SHP77 (cell line): ENCODE measurements around the gene MYO1E.

Experiments used
- DNase-seq, 2 experiments: peaks; one replicate each; lab custom pipeline; 2025; lab: John Stamatoyannopoulos, UW

The MYO1E gene

DNA sequence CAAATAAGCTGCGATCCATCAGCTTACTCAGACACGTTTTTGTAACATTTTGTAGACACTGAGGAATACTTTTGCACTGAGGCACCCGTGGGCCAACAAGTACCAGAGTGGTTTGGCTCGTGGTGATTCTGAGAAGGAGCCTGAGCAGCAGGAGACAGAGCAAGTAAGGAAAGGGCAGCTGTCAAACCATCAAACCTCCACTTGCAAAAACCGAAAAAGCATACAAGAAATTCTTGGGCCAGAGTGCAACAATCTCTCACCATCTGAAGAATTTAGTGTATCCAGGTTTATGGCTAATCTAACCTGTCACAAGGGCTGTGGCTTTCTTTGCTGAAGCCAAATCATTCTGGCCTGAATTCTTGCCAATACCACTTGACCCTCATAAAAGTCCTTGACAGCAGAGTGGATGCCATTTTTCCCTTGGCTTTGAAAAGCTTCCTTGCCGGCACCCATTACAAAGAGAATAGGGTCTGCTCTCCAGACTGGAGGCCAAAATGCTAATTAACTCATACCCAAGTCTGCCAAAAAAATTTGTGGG is 56.7 kb downstream of the MYO1E start:
- no peak for DNase-seq

DNA sequence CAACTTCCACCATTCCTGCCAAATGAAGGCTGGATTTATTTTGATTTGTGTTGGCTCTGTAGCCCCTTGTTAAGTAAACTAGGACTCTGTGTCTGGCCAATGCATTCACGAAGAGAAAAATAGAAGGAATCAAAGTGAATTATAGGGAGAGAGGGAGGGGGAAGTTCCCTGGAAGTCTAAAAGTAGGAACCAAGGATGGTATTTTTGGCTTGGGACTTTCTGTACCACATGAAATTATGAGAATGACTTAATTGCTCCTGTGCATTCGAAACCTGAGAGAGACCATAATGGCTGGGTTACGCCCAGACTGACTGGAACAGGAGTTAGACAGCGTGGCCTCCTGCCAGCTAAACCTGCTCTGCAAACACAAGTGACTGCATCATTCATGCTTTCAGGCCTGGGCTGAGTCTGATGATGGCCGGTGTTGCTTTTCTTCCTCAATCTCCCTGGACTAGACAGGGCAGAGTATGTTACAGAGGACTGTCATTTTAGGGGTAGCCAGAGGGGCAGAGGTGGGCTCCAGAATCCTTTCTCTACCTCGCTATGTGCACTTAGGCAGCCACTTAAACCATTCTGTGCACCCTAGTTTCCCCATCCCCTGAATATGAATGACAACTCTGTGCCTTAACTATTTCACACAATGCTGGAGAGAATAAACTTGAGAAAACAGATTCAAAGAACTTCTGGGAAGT is 58.9 kb downstream of the MYO1E start:
- peak; percentile 35 to 58 for DNase-seq

DNA sequence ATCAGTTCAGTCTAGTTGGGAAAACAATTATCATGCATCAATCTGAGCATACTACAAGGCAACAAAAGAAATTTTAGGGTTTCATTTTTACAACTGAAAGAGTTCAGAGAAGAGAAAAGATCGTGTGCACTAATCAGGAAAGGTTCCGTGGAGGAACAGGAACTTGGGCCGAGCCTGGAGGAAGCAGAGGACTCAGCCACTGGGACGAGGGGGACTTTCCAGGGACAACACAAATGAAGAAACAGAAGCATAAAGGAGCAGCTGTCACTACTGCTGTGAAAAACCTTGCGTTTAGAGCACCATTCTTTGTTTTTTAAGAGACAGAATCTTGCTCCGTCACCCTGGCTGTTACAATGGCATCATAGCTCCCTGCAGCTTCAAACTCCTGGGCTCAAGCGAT is 60.5 kb downstream of the MYO1E start:
- no peak for DNase-seq

DNA sequence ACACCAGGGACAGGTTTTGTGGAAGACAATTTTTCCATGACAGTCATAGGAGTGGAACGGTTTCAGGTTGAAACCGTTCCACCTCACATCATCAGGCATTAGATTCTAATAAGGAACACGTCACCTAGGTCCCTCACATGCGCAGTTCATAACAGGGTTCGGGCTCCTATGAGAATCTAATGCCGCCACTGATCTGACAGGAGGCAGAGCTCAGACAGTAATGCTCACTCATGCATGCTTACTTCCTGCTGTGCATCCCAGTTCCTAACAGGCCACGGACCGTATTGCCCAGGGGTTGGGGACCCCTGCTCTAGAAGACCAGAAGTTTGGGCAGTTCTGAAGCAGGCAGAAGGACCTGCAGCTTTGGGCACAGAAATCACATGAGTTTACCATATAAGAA is 61.5 kb downstream of the MYO1E start:
- no peak for DNase-seq

DNA sequence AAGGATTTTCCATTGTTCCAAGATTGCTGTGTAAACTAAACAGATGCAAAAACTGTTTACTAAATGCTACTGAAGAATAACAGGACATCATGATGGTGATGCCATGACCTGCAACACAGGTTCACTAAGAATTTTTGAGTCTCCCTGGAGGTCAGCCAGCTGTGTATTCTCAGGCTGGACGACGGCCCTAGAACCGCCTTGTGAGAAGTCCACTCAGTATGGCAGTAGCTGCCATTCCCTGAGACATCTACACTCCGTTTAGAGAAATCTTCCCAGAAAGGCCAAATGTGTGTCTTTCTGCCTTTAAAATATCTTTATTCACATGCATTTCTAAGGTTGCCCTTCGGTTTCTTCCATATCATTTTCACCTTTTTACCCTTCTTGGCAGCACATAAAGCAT is 63.3 kb downstream of the MYO1E start:
- DNase-seq = no peak

DNA sequence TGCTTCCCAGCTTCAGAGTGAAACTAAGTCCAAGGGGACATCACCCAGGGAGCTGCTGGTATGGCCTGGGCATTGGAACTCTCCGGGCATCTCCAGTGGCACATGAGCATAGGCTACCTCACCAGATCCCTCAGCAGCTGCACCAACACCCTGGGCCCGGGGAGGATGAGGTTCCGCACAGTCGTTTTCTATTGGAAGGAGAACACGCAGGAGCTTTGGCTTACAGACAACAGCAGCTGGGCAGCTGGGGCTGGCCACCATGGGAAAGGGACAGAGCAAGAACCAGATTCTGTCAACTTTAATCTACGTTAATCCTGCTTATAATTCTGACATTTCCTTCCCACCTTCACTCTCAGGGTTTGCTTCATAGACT is 65.5 kb downstream of the MYO1E start:
- no peak for DNase-seq

DNA sequence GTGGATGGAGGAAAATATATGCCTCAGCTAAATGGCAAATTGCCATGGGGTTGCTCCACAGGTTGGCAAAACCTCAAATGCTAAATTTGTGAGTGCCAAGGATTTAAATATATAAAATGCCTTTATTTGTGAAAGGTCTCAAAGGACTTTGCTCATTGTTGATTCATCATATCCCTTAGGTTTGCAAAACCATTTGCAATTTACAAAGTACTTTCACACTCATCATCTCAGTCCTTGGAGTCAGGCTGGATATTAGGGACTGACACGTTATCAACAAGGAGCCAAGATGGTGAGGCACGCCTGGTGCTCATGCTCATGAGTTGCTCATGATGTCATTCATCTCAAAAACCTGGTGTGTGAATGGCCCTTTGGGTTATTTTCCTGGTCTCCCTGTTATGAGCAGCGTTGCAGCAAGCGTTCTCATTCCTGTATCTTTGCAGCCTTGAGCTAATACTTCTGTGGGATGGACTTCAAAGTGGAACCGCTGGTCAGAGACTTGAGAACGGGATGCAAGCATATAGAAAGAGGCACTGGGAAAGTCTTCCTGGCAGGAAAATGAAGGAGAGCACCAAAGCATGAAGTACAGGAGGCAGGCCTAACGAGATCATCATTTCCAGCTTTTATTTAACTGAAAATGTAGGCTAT is 66.0 kb downstream of the MYO1E start:
- DNase-seq = no peak

DNA sequence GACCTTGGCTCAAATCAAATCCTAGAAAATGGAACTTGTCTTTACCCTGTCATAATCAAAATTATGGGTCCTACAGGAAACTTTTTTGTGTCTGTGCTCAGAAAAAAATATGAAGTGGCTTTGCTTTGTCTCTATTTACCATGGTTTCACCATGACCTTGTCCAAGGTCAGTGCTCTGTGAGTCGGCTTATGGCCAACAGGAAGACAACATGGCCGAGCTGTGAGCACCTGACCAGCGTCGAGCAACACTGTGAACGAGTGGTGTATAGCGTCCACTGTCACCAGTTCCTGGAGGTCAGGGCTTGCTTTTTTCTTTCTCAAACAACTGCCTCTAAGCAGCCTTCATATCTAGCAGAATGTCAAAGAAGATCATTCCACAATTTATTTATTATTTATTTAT is 67.9 kb downstream of the MYO1E start:
- DNase-seq = no peak

DNA sequence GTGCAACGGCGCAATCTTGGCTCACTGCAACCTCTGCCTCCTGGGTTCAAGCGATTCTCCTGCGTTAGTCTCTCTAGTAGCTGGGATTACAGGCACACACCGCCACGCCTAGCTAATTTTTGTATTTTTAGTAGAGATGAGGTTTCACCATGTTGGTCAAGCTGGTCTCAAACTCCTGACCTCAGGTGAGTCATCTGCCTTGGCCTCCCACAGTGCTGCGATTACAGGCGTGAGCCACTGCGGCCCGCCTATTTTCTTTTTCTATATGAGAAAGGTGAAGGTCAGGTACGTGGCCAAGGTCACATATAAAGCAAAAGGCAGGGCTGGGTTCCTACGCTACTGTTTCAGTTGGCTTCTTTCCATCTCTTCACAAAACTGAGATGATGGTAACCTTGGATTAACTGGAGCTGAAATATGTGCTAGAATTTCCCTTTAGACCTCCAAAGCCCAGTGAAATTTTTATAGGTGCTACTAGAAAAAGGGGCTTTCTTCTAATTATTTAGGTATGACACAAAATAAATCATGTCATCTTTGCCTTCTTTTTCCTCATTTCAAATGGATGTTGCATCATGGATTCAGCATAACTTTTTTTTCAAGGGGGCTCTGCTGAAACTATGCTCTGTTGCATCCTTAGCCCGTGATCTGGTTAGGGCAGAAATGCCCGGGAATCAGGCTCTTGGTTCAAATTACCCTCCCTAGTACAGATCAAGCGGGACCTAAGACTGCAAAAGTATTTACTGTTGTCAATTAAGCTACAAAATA is 68.5 kb downstream of the MYO1E start:
- DNase-seq = no peak

DNA sequence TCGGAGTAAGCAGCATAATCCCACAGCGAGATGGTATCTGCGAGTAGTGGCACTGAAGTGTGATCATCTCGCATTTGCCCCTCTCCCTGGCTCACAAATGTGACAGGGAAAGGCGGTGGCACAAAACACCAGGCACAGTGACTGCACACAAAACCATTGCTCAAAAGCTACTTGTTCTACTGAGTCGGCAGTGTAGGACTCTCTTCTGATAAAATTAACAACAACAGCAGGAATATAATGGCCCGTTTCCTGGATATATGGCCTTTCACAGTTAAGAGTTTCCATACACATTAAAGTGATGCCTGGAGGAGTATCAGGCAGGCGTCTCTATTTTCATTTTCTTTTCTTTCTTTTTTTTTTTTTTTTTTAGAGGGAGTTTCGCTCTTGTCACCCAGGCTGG is 69.0 kb downstream of the MYO1E start:
- DNase-seq = no peak

DNA sequence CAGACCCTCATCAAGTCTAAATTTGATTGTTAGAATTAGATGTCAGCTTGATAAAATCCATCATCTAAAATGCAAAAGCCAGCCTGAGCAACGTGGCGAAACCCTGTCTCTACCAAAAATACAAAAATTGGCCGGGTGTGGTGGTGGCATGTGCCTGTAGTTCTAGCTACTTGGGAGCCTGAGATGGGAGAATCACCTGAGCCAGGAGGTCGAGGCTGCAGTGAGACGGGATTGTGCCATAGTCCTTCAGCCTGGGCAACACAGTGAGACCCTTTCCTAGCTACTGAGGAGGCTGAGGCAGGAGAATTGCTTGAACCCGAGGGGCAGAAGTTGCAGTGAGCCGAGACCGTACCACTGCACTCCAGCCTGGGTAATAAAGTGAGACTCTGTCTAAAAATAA is 69.5 kb downstream of the MYO1E start:
- no peak for DNase-seq

DNA sequence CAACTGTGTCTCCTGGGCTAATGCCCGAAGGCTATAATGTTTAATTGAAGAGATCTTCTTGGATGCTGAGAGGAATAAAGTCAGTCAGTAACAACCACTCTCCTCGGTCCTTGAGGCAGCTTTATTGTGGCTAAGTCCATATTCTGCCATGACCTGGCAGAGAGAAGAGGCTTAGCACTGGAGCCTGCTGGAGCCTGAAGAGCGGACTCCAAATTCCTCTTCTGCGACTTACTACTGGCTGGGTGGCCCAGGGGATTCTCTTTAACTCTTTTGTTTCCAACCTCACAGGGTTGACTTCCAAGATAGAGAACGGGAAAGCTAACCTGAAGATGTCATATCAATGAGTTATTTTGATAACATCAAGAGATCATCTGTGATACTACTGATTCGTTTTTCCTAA is 71.1 kb downstream of the MYO1E start:
- DNase-seq = no peak

DNA sequence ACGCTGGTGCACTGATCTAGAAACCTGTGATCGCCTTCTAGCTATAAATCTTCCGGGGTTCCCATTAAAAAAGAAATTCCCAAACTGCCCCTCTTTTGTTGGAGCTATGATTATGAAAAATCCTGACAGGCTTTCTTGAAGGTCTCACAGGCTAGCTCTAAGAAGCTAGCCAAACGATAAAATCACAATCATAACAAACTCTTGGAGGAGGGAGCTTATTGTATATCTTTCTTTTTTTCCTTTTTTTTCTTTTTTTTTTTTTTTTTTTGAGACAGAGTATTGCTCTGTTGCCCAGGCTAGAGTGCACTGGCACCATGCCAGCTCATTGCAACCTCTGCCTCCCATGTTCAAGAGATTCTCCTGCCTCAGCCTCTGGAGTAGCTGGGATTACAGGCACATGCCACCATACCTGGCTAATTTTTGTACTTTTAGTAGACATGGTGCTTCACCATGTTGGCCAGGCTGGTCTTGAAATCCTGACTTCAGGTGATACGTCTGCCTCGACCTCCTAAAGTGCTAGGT is 72.0 kb downstream of the MYO1E start:
- no peak for DNase-seq

DNA sequence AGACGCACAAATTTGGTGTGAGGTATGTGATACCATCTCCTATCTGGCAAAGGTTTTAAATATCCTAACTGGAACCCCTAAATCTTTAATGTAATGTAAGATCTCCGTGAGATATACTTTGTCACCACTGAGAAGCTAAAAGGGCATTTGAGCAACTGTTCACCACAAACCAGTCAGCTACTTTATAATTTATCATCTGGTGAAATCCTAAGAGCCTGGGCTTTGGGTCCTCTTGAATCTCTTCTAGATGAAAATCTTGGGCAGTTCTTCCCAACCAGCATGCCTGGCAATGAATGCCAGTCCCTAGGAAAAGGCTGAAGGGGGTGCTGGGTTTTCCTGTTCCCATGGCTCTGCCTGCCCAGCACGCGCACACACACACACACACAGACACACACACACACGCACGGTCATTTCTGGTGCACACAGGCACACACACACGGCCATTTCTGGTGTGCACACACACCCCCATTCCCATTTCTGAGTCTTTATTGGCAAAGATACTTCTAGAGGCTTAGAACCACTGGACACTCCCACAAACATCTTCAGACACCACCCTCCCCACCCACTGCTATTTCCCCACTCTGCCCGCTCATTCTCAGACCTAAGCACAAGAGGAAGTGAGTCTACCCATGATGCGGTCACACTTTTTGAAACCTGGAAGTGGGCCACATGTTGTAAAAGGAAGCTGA is 72.6 kb downstream of the MYO1E start:
- DNase-seq = no peak

DNA sequence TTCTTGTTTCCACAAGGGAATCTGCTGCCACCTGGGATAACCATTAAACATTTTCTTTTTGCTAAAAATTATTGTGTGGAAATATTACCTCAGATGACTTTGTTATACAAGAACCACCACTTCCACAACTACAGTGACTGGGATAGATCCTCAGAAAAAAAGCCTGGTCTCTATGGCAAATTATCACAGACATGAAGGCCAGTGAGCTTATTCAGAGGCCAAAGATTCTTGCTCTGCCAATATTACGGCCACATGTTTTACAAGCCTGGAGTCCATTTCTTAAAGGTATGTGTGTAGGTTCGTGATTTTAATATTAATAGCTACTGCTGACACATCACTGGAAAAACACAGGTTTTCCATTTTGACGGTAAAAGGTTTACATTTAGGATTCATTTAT is 73.8 kb downstream of the MYO1E start:
- no peak for DNase-seq

DNA sequence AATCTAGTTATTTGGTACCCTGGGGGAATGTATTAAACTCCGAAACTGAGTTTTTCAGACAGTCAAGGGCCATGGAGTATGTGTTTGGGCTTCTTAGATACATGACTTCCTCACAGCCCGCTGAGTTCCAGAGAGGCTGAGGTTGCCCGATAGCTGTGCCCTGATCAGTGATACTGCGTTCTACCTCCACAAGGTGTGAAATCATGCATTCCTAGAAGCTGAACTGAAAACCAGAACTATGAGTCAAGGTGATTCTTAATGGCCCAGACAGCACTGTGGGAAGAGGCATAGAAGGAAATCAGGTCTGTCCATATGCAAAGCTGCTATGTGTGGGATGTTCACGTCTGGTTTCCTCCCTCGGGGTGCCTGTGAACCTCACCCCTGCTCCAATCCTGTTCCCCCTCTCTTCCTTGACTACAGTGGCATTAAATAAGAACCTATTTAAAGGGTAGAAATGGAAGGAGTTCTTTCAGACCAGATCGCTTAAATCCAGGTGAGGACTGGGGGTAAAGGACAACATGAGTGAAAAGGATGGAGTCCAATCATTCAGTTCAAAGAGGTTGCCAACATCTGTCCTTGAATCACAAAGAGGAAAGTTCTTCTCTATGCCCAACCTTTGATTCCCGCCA is 74.3 kb downstream of the MYO1E start:
- no peak for DNase-seq

DNA sequence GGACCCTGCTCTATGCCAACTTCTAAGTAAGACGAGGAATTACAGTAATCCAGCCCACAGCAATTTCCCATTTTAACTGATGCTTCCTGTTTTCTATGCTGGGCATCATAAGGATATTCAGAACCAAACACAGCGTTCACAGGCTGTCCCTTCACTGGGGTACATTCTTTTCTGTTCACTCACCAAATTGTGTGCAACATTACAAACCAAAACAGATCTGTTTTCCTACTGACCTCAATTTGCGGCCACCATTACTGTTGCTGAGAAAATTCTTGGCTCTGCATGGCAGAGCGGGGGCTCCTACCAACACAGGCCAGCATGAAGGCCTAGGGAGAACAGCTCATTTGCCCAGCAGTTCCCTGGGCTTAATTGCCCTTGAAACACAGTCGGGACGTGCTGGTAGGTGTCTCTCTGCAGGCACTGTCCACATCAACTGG is 76.5 kb downstream of the MYO1E start:
- DNase-seq = no peak

DNA sequence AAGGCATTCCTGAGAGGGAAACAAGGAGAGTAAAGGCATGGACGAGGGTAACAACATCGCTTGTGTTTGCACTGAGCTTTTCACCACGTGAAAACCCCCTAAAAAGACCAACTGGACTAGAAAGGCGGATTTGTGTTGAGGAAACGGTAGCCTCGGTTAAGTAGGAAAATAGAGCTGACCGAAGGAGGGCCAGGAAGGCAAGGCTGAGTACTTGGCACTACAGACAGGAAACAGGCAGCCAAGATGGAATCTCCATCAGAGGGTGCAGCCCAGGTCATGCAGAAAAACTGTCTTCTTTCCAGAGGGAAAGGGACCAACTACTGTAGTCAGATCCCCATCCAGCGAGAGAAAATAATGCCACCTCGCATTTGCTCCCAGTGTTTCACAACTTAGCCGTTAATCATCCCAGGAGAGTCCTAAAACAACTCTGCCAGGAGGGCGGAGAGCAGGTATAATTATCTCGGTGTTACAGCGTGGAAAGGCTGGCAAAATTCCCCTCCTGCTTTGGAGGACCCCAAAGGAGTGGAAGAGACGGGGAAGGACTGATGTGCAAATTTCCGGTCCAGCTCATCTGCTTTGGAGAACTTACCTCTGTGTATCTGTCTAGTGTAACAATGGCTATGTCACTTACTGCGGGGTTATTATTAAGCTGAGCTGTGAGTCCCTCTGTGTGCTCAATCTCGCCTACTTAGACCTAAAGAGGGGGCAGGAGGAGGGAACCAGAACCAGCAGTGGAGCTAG is 77.2 kb downstream of the MYO1E start:
- no peak for DNase-seq

DNA sequence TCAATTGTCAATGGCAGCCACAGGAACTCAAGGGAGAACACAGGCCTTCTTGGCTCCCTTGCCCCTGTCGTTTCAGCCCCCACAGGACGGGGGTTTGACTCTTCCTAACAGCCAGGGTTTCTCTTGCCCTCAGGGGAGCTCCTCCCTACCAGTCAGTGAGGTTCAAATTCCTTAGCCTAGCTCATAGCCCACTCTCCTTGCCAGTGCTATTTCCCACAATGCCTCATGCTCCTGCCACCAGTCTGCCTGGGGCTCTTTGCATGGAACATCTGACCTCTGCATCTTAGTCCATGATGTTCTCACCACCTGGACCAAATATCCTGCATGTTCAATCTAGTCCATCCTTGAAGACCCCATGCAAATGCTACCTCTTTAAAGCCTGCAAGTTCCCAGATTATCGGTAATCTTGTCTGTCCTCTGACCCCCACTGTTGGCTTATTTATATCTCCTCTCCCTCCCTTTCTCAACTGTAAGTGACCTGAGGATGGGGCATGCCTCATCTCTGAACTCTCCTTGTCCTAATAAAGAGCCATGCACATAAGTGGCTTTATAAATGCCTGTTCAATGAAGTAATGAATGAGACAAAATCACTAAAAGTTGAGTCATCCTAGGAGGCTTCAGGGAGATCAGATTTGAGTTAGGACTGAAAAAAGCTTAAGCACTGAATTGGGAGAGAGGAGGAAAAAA is 78.0 kb downstream of the MYO1E start:
- no peak for DNase-seq

DNA sequence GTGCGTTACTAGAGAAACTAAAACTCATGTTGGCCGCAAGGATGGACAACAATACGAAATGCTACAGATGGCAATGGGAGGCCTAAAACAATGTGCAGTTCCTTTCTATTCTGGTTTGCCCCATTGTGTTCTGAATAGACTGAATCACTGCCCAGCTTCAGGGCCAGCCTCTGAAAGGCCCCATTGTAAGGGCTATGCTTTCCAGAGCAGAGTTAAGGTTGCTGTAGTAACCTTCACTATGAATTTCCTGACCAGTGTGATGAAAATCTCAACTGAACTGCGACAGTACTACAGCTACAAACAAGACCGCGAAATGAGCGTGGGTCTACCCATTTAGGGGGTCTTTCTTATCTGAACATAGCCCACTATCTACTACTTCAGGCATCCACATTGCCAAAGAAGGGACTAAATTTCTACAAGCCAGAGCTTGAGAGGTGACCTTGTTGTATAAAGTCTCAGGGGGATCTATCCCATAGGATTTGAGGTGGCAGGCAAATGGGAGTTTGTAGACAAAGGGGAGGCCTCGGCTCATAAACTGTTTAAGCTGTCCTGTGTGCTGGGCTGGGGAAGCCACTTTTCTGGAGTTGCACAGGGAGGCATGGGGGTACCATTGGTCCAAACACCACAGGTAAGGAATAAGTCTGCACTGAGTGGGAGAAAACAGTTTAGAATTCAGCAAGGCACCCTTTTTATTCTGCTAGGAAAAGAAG is 80.1 kb downstream of the MYO1E start:
- DNase-seq = no peak
